GM23338 (cell line): ENCODE measurements around the gene KRTAP4-6.

ENCODE experiments used
- CREB1 ChIP-seq: fragments of 250-450 bp; sonication (Bioruptor Pico); IDR thresholded peaks from 2 replicates; pipeline ENCODE4 v1.5.0; 2020; ENCODE audit warnings: low read depth, mild to moderate bottlenecking, moderate library complexity
- EZH2 ChIP-seq: fragments of 200-600 bp; sonication (generic); IDR thresholded peaks from one replicate; pipeline ENCODE4 v1.8.0; 2017; ENCODE audit warnings: antibody characterized with exemption, mild to moderate bottlenecking, low read depth; ENCODE audit not compliant: unreplicated experiment
- EZH2phosphoT487 ChIP-seq: fragments of 200-600 bp; sonication (generic); IDR thresholded peaks from one replicate; pipeline ENCODE4 v1.8.1; 2018; ENCODE audit warnings: antibody characterized with exemption; ENCODE audit not compliant: unreplicated experiment
- JUNB ChIP-seq: IDR thresholded peaks from one replicate; pipeline ENCODE4 v1.6.1; 2016; ENCODE audit warnings: antibody characterized with exemption; ENCODE audit not compliant: unreplicated experiment
- NANOG ChIP-seq: IDR thresholded peaks from 2 replicates; pipeline ENCODE4 v1.6.1; 2016; ENCODE audit warnings: antibody characterized with exemption, borderline replicate concordance
- POLR2AphosphoS5 ChIP-seq: IDR thresholded peaks from 2 replicates; pipeline ENCODE4 v1.6.1; 2016; ENCODE audit warnings: antibody characterized with exemption, low read depth
- STAT1 ChIP-seq: IDR thresholded peaks from one replicate; pipeline ENCODE4 v1.6.1; 2016; ENCODE audit warnings: antibody characterized with exemption; ENCODE audit not compliant: unreplicated experiment
- ZNF114 ChIP-seq: fragments of 250-450 bp; sonication (Bioruptor Pico); IDR thresholded peaks from 2 replicates; pipeline ENCODE4 v1.5.0; 2020; ENCODE audit warnings: mild to moderate bottlenecking, moderate library complexity
- TF ChIP-seq, protein P1 (sequence below), 2 experiments: fragments of 200-600 bp in 1 of 2; sonication (generic) in 1 of 2; conservative IDR thresholded peaks; 2 replicates each; pipeline versions ENCODE4 v1.5.1 to v1.6.1; 2016 to 2017; ENCODE audit warnings: antibody characterized with exemption in 2 of 2, low read depth in 2 of 2, mild to moderate bottlenecking in 2 of 2, moderate library complexity in 1 of 2
- TF ChIP-seq, protein P2 (sequence below): IDR thresholded peaks from one replicate; pipeline ENCODE4 v1.6.1; 2018; ENCODE audit warnings: antibody characterized with exemption; ENCODE audit not compliant: unreplicated experiment
- TF ChIP-seq, protein P3 (sequence below): IDR thresholded peaks from 2 replicates; pipeline ENCODE4 v1.6.1; 2016; ENCODE audit warnings: antibody characterized with exemption

DNA sequence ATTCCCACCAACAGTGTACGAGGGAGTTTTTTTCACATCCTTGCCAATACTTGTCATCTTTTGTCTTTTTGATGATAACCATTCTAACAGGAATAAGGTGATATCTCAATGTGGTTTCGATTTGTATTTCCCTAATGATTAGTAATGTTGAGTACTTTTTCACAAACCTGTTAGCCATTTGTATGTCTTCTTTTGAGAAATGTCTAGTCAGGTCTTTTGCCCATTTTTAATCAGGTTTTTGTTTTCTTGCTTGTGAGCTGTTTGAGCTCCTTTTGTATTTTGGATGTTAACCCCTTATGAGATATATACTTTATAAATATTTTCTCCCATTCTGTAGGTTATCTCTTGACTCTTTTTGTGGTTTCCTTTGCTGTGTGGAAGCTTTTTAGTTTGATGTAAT lies 11.2 kb upstream of the KRTAP4-6 start:
- TF ChIP-seq, protein P1, sequence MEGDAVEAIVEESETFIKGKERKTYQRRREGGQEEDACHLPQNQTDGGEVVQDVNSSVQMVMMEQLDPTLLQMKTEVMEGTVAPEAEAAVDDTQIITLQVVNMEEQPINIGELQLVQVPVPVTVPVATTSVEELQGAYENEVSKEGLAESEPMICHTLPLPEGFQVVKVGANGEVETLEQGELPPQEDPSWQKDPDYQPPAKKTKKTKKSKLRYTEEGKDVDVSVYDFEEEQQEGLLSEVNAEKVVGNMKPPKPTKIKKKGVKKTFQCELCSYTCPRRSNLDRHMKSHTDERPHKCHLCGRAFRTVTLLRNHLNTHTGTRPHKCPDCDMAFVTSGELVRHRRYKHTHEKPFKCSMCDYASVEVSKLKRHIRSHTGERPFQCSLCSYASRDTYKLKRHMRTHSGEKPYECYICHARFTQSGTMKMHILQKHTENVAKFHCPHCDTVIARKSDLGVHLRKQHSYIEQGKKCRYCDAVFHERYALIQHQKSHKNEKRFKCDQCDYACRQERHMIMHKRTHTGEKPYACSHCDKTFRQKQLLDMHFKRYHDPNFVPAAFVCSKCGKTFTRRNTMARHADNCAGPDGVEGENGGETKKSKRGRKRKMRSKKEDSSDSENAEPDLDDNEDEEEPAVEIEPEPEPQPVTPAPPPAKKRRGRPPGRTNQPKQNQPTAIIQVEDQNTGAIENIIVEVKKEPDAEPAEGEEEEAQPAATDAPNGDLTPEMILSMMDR (conservative IDR thresholded peaks at IDR 0.05; ENCODE audit: low read depth in 2 of 2), result no peak
- TF ChIP-seq, protein P2, sequence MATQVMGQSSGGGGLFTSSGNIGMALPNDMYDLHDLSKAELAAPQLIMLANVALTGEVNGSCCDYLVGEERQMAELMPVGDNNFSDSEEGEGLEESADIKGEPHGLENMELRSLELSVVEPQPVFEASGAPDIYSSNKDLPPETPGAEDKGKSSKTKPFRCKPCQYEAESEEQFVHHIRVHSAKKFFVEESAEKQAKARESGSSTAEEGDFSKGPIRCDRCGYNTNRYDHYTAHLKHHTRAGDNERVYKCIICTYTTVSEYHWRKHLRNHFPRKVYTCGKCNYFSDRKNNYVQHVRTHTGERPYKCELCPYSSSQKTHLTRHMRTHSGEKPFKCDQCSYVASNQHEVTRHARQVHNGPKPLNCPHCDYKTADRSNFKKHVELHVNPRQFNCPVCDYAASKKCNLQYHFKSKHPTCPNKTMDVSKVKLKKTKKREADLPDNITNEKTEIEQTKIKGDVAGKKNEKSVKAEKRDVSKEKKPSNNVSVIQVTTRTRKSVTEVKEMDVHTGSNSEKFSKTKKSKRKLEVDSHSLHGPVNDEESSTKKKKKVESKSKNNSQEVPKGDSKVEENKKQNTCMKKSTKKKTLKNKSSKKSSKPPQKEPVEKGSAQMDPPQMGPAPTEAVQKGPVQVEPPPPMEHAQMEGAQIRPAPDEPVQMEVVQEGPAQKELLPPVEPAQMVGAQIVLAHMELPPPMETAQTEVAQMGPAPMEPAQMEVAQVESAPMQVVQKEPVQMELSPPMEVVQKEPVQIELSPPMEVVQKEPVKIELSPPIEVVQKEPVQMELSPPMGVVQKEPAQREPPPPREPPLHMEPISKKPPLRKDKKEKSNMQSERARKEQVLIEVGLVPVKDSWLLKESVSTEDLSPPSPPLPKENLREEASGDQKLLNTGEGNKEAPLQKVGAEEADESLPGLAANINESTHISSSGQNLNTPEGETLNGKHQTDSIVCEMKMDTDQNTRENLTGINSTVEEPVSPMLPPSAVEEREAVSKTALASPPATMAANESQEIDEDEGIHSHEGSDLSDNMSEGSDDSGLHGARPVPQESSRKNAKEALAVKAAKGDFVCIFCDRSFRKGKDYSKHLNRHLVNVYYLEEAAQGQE, result no peak
- no peak for TF ChIP-seq EZH2
- TF ChIP-seq POLR2AphosphoS5, result no peak
- TF ChIP-seq, protein P3, sequence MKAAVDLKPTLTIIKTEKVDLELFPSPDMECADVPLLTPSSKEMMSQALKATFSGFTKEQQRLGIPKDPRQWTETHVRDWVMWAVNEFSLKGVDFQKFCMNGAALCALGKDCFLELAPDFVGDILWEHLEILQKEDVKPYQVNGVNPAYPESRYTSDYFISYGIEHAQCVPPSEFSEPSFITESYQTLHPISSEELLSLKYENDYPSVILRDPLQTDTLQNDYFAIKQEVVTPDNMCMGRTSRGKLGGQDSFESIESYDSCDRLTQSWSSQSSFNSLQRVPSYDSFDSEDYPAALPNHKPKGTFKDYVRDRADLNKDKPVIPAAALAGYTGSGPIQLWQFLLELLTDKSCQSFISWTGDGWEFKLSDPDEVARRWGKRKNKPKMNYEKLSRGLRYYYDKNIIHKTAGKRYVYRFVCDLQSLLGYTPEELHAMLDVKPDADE, result no peak
- TF ChIP-seq EZH2phosphoT487, result no peak
- no peak for TF ChIP-seq JUNB
- no peak for TF ChIP-seq NANOG
- no peak for TF ChIP-seq ZNF114 (CRISPR knock-in tag)
- TF ChIP-seq STAT1, result no peak
- TF ChIP-seq CREB1 (CRISPR knock-in tag), result no peak
